CD14-positive monocyte (primary cell): ENCODE measurements around the gene PROC. TPM values are rescaled to one million over a fixed set of nuclear protein-coding genes. Genes with fewer than 3 reads are reported as not detected.
A peak's percentile ranks its signal among the peaks of the same experiment; 100 is the strongest.

Experiments used
- DNase-seq, 3 donors: peaks; one replicate each; pipeline ENCODE4 v3.0.0-alpha.2; 2011 to 2022
- H2AFZ ChIP-seq: 2 replicates; pipeline ENCODE4 v1.6.0; 2012; ENCODE audit warnings: mild to moderate bottlenecking, low read depth, low read length, inconsistent platforms; ENCODE audit not compliant: insufficient read depth, poor library complexity, severe bottlenecking
- H3K27ac ChIP-seq, 2 donors: 1 replicate in 1 of 2; 2 replicates in 1 of 2; pipeline ENCODE4 v1.5.1; 2012 to 2013; ENCODE audit warnings: low read length in 2 of 2, control low read depth in 1 of 2, inconsistent platforms in 1 of 2, low read depth in 1 of 2, mild to moderate bottlenecking in 1 of 2
- H3K27me3 ChIP-seq, 2 donors: one replicate each; pipeline versions ENCODE4 v1.6.0 to v1.6.1; 2011 to 2013; ENCODE audit warnings: low read length in 2 of 2; ENCODE audit not compliant: control insufficient read depth in 2 of 2, insufficient read depth in 2 of 2
- H3K36me3 ChIP-seq, 2 donors: replicated peaks in 1 of 2; 1 replicate in 1 of 2; 2 replicates in 1 of 2; pipeline versions ENCODE4 v1.5.1 to v1.6.1; 2012 to 2013; ENCODE audit warnings: low read length in 2 of 2, control low read depth in 1 of 2, inconsistent platforms in 1 of 2, mild to moderate bottlenecking in 1 of 2; ENCODE audit not compliant: insufficient read depth in 2 of 2, control insufficient read depth in 1 of 2
- H3K4me1 ChIP-seq, 2 donors: 1 replicate in 1 of 2; 2 replicates in 1 of 2; pipeline versions ENCODE4 v1.5.1 to v1.6.1; 2012 to 2013; ENCODE audit warnings: low read length in 2 of 2, control low read depth in 1 of 2, inconsistent platforms in 1 of 2, mild to moderate bottlenecking in 1 of 2, moderate library complexity in 1 of 2; ENCODE audit not compliant: insufficient read depth in 2 of 2, control insufficient read depth in 1 of 2
- H3K4me2 ChIP-seq: replicated peaks from 2 replicates; pipeline ENCODE3; 2012; ENCODE audit warnings: low read length, moderate library complexity, mild to moderate bottlenecking; ENCODE audit not compliant: poor library complexity, severe bottlenecking; ENCODE audit errors: extremely low read depth
- H3K4me3 ChIP-seq, 3 experiments: fragments of 200-600 bp in 1 of 3; sonication (generic) in 1 of 3; replicated peaks in 1 of 3; 1 replicate in 2 of 3; 2 replicates in 1 of 3; pipeline ENCODE4 v1.5.1; 2011 to 2013; ENCODE audit warnings: low read length in 3 of 3, mild to moderate bottlenecking in 3 of 3, control low read depth in 2 of 3, low read depth in 2 of 3, inconsistent platforms in 1 of 3, moderate library complexity in 1 of 3
- H3K79me2 ChIP-seq: 2 replicates; pipeline ENCODE4 v1.6.0; 2012; ENCODE audit warnings: mild to moderate bottlenecking, control low read depth, inconsistent platforms, low read length, moderate library complexity; ENCODE audit not compliant: insufficient read depth
- H3K9ac ChIP-seq: 2 replicates; pipeline ENCODE4 v1.6.0; 2017; ENCODE audit warnings: low read length, mild to moderate bottlenecking; ENCODE audit not compliant: insufficient read depth, poor library complexity, severe bottlenecking
- H3K9me3 ChIP-seq, 2 donors: replicated peaks in 1 of 2; 1 replicate in 1 of 2; 2 replicates in 1 of 2; pipeline versions ENCODE4 v1.5.1 to v1.6.1; 2012 to 2013; ENCODE audit warnings: low read length in 2 of 2, control low read depth in 1 of 2; ENCODE audit not compliant: control insufficient read depth in 1 of 2, insufficient read depth in 1 of 2
- H4K20me1 ChIP-seq: 2 replicates; pipeline ENCODE4 v1.6.0; 2012; ENCODE audit warnings: mild to moderate bottlenecking, low read length, control low read depth, moderate library complexity; ENCODE audit not compliant: insufficient read depth
- H3K27ac Mint-ChIP-seq, 7 donors: one replicate each; pipeline ENCODE4 v1.8.0; 2020; ENCODE audit warnings: mild to moderate bottlenecking in 7 of 7, mixed read lengths in 7 of 7, moderate library complexity in 6 of 7, inconsistent platforms in 2 of 7
- H3K27me3 Mint-ChIP-seq, 3 donors: one replicate each; pipeline ENCODE4 v1.8.0; 2021 to 2022; ENCODE audit warnings: low read depth in 3 of 3, mild to moderate bottlenecking in 3 of 3, mixed read lengths in 3 of 3, moderate library complexity in 3 of 3, inconsistent platforms in 1 of 3
- H3K36me3 Mint-ChIP-seq, 2 donors: one replicate each; pipeline ENCODE4 v1.8.0; 2020; ENCODE audit warnings: mixed read lengths in 2 of 2, inconsistent platforms in 1 of 2, mild to moderate bottlenecking in 1 of 2
- H3K4me1 Mint-ChIP-seq: one replicate; pipeline ENCODE4 v1.8.0; 2020; ENCODE audit warnings: mild to moderate bottlenecking, mixed read lengths
- H3K4me3 Mint-ChIP-seq, 2 donors: one replicate each; pipeline ENCODE4 v1.8.0; 2020; ENCODE audit warnings: mild to moderate bottlenecking in 2 of 2, mixed read lengths in 2 of 2, moderate library complexity in 1 of 2
- H3K9me3 Mint-ChIP-seq, 7 donors: one replicate each; pipeline ENCODE4 v1.8.0; 2020 to 2022; ENCODE audit warnings: mixed read lengths in 7 of 7, mild to moderate bottlenecking in 6 of 7, moderate library complexity in 6 of 7, inconsistent platforms in 2 of 7
- CTCF ChIP-seq: fragments of 200-600 bp; IDR thresholded peaks from one replicate; pipeline ENCODE4 v1.8.0; 2022; ENCODE audit warnings: antibody characterized with exemption, mild to moderate bottlenecking
- WGBS: methylation state at CpG from one replicate; pipeline ENCODE4 v1.1.5; 2013; ENCODE audit warnings: missing lambda C conversion rate; ENCODE audit not compliant: insufficient coverage; 5-methylcytosine and 5-hydroxymethylcytosine counted together
- intact Hi-C, 2 donors: fragments of 100-400 bp; cut with micrococcal nuclease; formaldehyde crosslinking; loops; one replicate each; pipeline versions ENCODE4 v1.15.0 to v1.15.1; 2023
- polyA plus RNA-seq, 3 donors: library from polyadenylated mRNA; depleted of rRNA in 1 of 3; unstranded in 2 of 3; stranded (reverse) in 1 of 3; fragments of 300-500 nt in 2 of 3; fragments of >200 nt in 1 of 3; fragmentation: Illumina TruSeq in 2 of 3; gene quantifications; 1 replicate in 2 of 3; 2 replicates in 1 of 3; pipeline ENCODE4 v1.2.3, GENCODE V29; 2012 to 2021

PROC gene
- polyA plus RNA-seq, 3 donors = 0.69 TPM; not detected in 2

GRCh38 chr2:127407091-127407490, 11.1 kb upstream of the PROC start:
- H3K27ac ChIP-seq = peak overlapping the region in 1 of 2 donors; percentile 72
- Mint-ChIP-seq H3K4me3 (peak overlapping the region in 1 of 2 donors; percentile 7), H3K9me3 (no peaks in the 10 kb centered on the region), H3K4me1 (peaks cover 59% of the 10 kb centered on the region), H3K27ac (peak overlapping the region; percentile 74 to 89 (median 83)), H3K36me3 (peaks cover 0 to 1% of the 10 kb centered on the region in 2 donors), H3K27me3 (peaks cover 0 to 3% (median 3%) of the 10 kb centered on the region in 3 donors)
- H3K9me3 ChIP-seq = no peaks in the 10 kb centered on the region
- H3K9ac ChIP-seq = no peak overlapping the region
- peaks cover 58 to 62% of the 10 kb centered on the region in 2 donors for H3K4me1 ChIP-seq
- DNase-seq = no peak
- no peak for TF ChIP-seq CTCF
- H4K20me1 ChIP-seq = no peaks in the 10 kb centered on the region
- no peaks in the 10 kb centered on the region for H3K36me3 ChIP-seq
- no peaks in the 10 kb centered on the region for H3K27me3 ChIP-seq
- no peak overlapping the region for H2AFZ ChIP-seq
- no peak overlapping the region for H3K4me3 ChIP-seq
- intact Hi-C loops = no loop called here
- WGBS = 98% methylated on average over 8 of the region's 9 CpGs
- no peaks in the 10 kb centered on the region for H3K79me2 ChIP-seq
- H3K4me2 ChIP-seq = no peak overlapping the region

- H3K9me3 Mint-ChIP-seq = no peaks in the 10 kb centered on the region
- Histone ChIP-seq H3K79me2 (no peaks in the 10 kb centered on the region), H3K27ac (peak overlapping the region; percentile 65 to 72), H3K9me3 (no peaks in the 10 kb centered on the region), H3K4me2 (peak overlapping the region; percentile 41), H3K27me3 (no peaks in the 10 kb centered on the region), H3K4me1 (peaks cover 62 to 68% of the 10 kb centered on the region in 2 donors), H4K20me1 (no peaks in the 10 kb centered on the region), H3K4me3 (no peak overlapping the region), H3K9ac (peak overlapping the region; percentile 85), H2AFZ (no peak overlapping the region), H3K36me3 (no peaks in the 10 kb centered on the region)
- no CpG with 5 or more reads among the region's 6 CpGs for WGBS
- peak overlapping the region; percentile 74 to 89 (median 83) for H3K27ac Mint-ChIP-seq
- H3K4me3 Mint-ChIP-seq = peak overlapping the region; percentile 21 to 43
- peaks cover 0 to 3% (median 3%) of the 10 kb centered on the region in 3 donors for H3K27me3 Mint-ChIP-seq
- TF ChIP-seq CTCF = no peak
- H3K36me3 Mint-ChIP-seq = peaks cover 0 to 1% of the 10 kb centered on the region in 2 donors
- intact Hi-C loops = no loop called here
- peaks cover 62% of the 10 kb centered on the region for H3K4me1 Mint-ChIP-seq
- no peak for DNase-seq
Measured at GRCh38 chr2:127407661-127408003, 10.6 kb upstream of the PROC start.
